Ishikawa (cell line): ENCODE data around the gene CTAG2.

Source experiments
- CEBPB ChIP-seq: IDR thresholded peaks from 2 replicates; pipeline ENCODE4 v1.6.1; 2012
- CREB1 ChIP-seq: IDR thresholded peaks from 2 replicates; pipeline ENCODE4 v1.6.1; 2012; ENCODE audit warnings: low read depth
- EGR1 ChIP-seq: IDR thresholded peaks from 2 replicates; pipeline ENCODE4 v1.6.1; 2012
- EP300 ChIP-seq: IDR thresholded peaks from 2 replicates; pipeline ENCODE4 v1.6.1; 2012; ENCODE audit warnings: borderline replicate concordance
- FOXM1 ChIP-seq: IDR thresholded peaks from 2 replicates; pipeline ENCODE4 v1.6.1; 2012; ENCODE audit warnings: low read depth, borderline replicate concordance
- MAX ChIP-seq: IDR thresholded peaks from 2 replicates; pipeline ENCODE4 v1.6.1; 2012
- NFIC ChIP-seq: IDR thresholded peaks from 2 replicates; pipeline ENCODE4 v1.6.1; 2012
- RAD21 ChIP-seq: IDR thresholded peaks from 2 replicates; pipeline ENCODE4 v1.6.1; 2012; ENCODE audit warnings: low read depth
- REST ChIP-seq: IDR thresholded peaks from 2 replicates; pipeline ENCODE4 v1.6.1; 2012; ENCODE audit warnings: low read depth, mild to moderate bottlenecking
- TAF1 ChIP-seq: IDR thresholded peaks from 2 replicates; pipeline ENCODE4 v1.6.1; 2012; ENCODE audit warnings: low read depth, mild to moderate bottlenecking
- TCF12 ChIP-seq: IDR thresholded peaks from 2 replicates; pipeline ENCODE4 v1.6.1; 2012; ENCODE audit warnings: low read depth
- TEAD4 ChIP-seq: IDR thresholded peaks from 2 replicates; pipeline ENCODE4 v1.6.1; 2012
- USF1 ChIP-seq: IDR thresholded peaks from 2 replicates; pipeline ENCODE4 v1.6.1; 2012
- YY1 ChIP-seq: IDR thresholded peaks from 2 replicates; pipeline ENCODE4 v1.6.1; 2012; ENCODE audit warnings: low read depth
- ZBTB7A ChIP-seq: IDR thresholded peaks from 2 replicates; pipeline ENCODE4 v1.6.1; 2012; ENCODE audit warnings: low read depth

CTAG2 gene

GRCh38 chrX:154661170-154661569 is 7.8 kb upstream of the CTAG2 start:
- TF ChIP-seq ZBTB7A (no peak), NFIC (no peak)

- TF ChIP-seq EP300 = no peak
- no peak for TF ChIP-seq FOXM1
- TF ChIP-seq TEAD4 = no peak
- no peak for TF ChIP-seq EGR1
- no peak for TF ChIP-seq RAD21
- TF ChIP-seq TAF1 = no peak
- no peak for TF ChIP-seq MAX
Measured at GRCh38 chrX:154660541-154660940, 7.2 kb upstream of the CTAG2 start.

GRCh38 chrX:154658957-154659356 is 5.6 kb upstream of the CTAG2 start:
- TF ChIP-seq EGR1 (no peak), TCF12 (no peak), YY1 (no peak), TEAD4 (no peak), USF1 (no peak), FOXM1 (no peak), ZBTB7A (no peak)

- no peak for TF ChIP-seq RAD21
- TF ChIP-seq USF1 = no peak
- TF ChIP-seq EGR1 = no peak
- no peak for TF ChIP-seq MAX
- TF ChIP-seq NFIC = no peak
- no peak for TF ChIP-seq TAF1
Measured at GRCh38 chrX:154658187-154658586, 4.8 kb upstream of the CTAG2 start.

GRCh38 chrX:154657226-154657805 is 3.9 kb upstream of the CTAG2 start:
- TF ChIP-seq TAF1 = no peak
- no peak for TF ChIP-seq CEBPB
- no peak for TF ChIP-seq MAX
- no peak for TF ChIP-seq YY1
- no peak for TF ChIP-seq CREB1

GRCh38 chrX:154655786-154656185 is 2.4 kb upstream of the CTAG2 start:
- no peak for TF ChIP-seq ZBTB7A
- TF ChIP-seq USF1 = no peak
- no peak for TF ChIP-seq TCF12
- no peak for TF ChIP-seq TEAD4
- TF ChIP-seq CREB1 = no peak
- no peak for TF ChIP-seq NFIC
- TF ChIP-seq REST = no peak
- no peak for TF ChIP-seq CEBPB
- no peak for TF ChIP-seq MAX
- no peak for TF ChIP-seq FOXM1
- TF ChIP-seq TAF1 = no peak
- no peak for TF ChIP-seq EP300
- TF ChIP-seq EGR1 = no peak
- TF ChIP-seq YY1 = no peak
- TF ChIP-seq RAD21 = no peak

- TF ChIP-seq CREB1 (no peak), TCF12 (no peak)
Measured at GRCh38 chrX:154655346-154655745, 2.0 kb upstream of the CTAG2 start.

GRCh38 chrX:154654925-154655324 is 1.5 kb upstream of the CTAG2 start:
- TF ChIP-seq TCF12 (no peak), CEBPB (no peak), EP300 (no peak), CREB1 (no peak), TAF1 (no peak), EGR1 (no peak), TEAD4 (no peak), REST (no peak), RAD21 (no peak), NFIC (no peak), MAX (no peak), FOXM1 (no peak), ZBTB7A (no peak), YY1 (no peak), USF1 (no peak)
